GM10248 (cell line): ENCODE data around the gene MMP11.

Experiments
- CTCF ChIA-PET: fragments of 300-600 bp; sonication (Branson Sonifier 250); formaldehyde crosslinking; extraction: SDS; loops from one replicate; lab custom pipeline; 2021; ENCODE audit warnings: antibody characterized with exemption; lab: Yijun Ruan, JAX
- POLR2A ChIA-PET: fragments of 350-650 bp; sonication (Branson Sonifier 250); formaldehyde crosslinking; extraction: SDS; loops from one replicate; lab custom pipeline; 2020; ENCODE audit warnings: antibody characterized with exemption; lab: Yijun Ruan, JAX
- DNase-seq: peaks from one replicate; pipeline ENCODE4 v3.0.0; 2012; ENCODE audit errors: extremely low spot score
- CTCF ChIP-seq: IDR thresholded peaks from 2 replicates; pipeline ENCODE4 v1.5.1; 2012; ENCODE audit warnings: mild to moderate bottlenecking, low read depth; ENCODE audit errors: extremely low read depth, missing control alignments, control extremely low read depth

MMP11 gene

GRCh38 chr22:23787600-23787896 is 14.9 kb downstream of the MMP11 start:
- no peak for TF ChIP-seq CTCF
- no peak for DNase-seq
- POLR2A ChIA-PET, result no interaction called here
- CTCF ChIA-PET, result interaction anchor here (1.0 to 3.5 kb wide), 4 partner anchors 10 to 62 kb away, joined by 3 to 16 read pairs (median 8); no protein-coding TSS in a partner anchor

DNA sequence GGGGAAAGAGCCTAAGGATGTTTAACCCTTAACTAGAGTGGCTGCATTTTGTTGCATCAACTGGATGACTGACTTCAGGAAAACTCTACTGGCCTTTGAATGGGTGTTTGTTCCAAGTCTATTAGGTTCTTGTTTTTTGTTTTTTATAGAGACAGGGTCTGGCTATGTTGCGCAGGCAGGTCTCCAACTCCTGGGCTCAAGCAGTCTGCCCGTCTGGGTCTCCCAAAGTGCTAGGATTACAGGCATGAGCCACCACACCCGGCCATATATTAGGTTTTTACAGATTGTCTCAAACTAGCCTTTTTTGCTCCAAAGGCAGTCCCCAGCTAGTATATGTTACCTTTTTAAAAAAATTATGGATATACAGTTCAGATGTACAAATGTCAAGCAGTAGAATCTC is 15.3 kb downstream of the MMP11 start:
- ChIA-PET POLR2A (interaction anchor here (0.6 to 1.0 kb wide), 2 partner anchors 11 to 22 kb away, joined by 4 to 6 read pairs; no protein-coding TSS in a partner anchor), CTCF (interaction anchor here (0.9 to 3.5 kb wide), 4 partner anchors 10 to 62 kb away, joined by 4 to 16 read pairs (median 8); no protein-coding TSS in a partner anchor)
- TF ChIP-seq CTCF, result no peak
- DNase-seq, result no peak

GRCh38 chr22:23789121-23789520 is 16.5 kb downstream of the MMP11 start:
- TF ChIP-seq CTCF, result no peak
- ChIA-PET POLR2A (interaction anchor here (1.0 kb wide), 1 partner anchor 10 kb away, joined by 4 read pairs; no protein-coding TSS in a partner anchor), CTCF (interaction anchor here (0.9 to 3.5 kb wide), 7 partner anchors 9 to 62 kb away, joined by 4 to 16 read pairs (median 5); no protein-coding TSS in a partner anchor)
- no peak for DNase-seq

- no peak for TF ChIP-seq CTCF
- ChIA-PET CTCF (interaction anchor here (1.4 to 3.5 kb wide), 6 partner anchors 8 to 62 kb away, joined by 4 to 16 read pairs (median 5); no protein-coding TSS in a partner anchor), POLR2A (no interaction called here)
- DNase-seq, result no peak
These were observed 17.0 kb downstream of the MMP11 start for GRCh38 chr22:23789638-23790037.

- CTCF ChIA-PET, result no interaction called here
- no peak for TF ChIP-seq CTCF
- no peak for DNase-seq
- POLR2A ChIA-PET, result no interaction called here
These were observed 18.4 kb downstream of the MMP11 start for GRCh38 chr22:23790819-23791737.

DNA sequence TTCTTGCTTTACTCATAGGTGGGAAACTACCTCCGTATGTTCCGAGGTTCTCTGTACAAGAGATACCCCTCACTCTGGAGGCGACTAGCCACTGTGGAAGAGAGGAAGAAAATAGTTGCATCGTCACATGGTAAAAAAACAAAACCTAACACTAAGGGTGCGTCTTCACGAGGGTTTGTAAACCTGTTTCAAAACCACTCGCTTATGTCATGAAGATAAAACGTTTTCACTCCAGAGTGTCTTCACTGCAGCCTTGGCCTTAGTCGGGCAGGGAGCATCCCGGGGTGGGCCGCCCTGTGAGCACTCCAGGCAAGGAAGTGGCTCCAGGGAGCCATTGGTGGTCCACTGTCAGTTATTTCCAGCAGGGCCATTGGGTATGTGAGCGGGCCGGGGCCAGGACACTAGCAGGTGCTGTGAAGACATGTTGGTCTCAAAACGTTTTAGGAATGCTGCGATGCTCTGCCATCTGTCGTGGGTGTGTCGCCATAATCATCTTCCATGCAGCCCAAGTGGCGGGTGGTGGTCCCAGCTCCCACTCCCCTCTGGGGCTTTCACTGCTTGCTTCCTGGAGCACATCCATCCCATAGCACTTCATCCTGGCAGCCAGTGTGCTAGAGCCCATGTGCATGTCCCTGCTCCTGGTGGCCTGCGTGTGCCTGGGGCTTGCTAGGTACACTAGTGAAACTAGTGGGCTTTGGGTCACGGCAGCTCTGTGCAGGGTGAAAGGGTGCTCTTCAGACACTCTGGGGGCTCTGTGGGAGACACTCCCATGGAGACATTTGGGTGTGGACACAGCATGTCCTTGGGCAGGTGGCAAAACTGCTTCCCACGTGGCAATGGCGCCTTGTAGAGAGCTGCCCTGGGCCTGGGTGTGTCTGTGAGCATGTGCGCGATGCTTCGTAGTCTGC is 19.3 kb downstream of the MMP11 start:
- ChIA-PET POLR2A (no interaction called here), CTCF (interaction anchor here (0.8 to 1.0 kb wide), 2 partner anchors 20 to 24 kb away, joined by 3 read pairs; no protein-coding TSS in a partner anchor)
- no peak for TF ChIP-seq CTCF
- no peak for DNase-seq
